ENCODE results near the gene FOXC1. TPM values are rescaled to one million over a fixed set of nuclear protein-coding genes. Genes with fewer than 3 reads are reported as not detected.

Gene FOXC1
- total and polyA plus RNA-seq, 10 of the 15 experiments (the other 5 are each of a cell fraction or from before 2014, with no cell fraction given) = 0.13 to 1.5 (median 0.48) TPM; not detected in 2

DNA sequence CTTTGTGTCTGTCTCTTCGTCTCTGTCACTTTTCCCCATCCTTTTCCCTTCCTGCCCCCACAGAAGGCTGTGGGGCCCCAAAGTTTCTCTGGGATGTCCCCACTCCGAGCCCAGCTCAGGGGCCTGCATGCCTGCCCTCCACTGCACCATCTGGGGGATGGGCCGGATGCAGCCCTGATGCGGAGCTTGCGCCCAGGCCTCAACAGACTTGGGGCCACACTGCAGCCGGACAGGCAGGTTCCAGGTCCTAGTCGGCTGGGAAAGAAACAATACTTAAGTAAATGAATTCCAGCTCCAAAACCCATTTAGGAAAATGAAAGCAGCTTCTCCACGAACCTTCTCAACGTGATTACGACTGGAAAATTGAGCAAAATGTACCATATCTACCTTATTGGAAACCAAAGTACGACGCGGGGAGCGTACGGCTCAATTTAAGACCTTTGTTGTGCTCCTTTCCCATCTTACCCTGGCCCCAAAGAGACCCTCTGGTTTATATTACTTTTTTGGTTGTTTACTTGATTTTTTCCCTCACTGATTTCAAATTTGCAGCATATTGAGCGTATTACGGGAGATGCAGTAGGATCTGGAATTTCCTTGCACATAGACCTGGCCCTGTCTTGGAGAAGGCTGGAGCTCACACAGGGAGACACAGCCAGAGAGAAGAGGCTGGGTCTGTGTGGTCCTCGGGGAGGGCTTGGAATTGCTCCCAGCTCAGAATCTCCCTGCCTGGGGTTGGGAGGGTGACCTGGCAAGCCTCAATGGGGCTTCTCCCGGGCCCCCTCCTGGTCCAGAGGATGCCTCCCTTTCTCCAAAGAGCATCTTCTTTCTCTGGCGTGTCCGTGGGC lies 8.0 kb downstream of the FOXC1 start:
- Histone ChIP-seq H3K9ac (ENCODE audit: control insufficient read depth, insufficient read depth, low read length) (no peak overlapping the region), H3K9me3 (replicated peaks; ENCODE audit: control insufficient read depth, insufficient read depth, low read length) (no peaks in the 10 kb centered on the region; the same call in 2 of the 3 replicates), H3K4me2 (ENCODE audit: control insufficient read depth, insufficient read depth) (no peak overlapping the region), H3K27me3 (replicated peaks in 1 of 2; ENCODE audit: control insufficient read depth in 2 of 2, insufficient read depth in 2 of 2, low read length in 1 of 2) (peaks cover 0 to 3% of the 10 kb centered on the region in 2 experiments; a peak in 3 of 4 replicates), H2AFZ (ENCODE audit: control insufficient read depth, low read depth, low read length) (no peak overlapping the region), H3K4me1 (ENCODE audit: control insufficient read depth, insufficient read depth, low read length) (no peaks in the 10 kb centered on the region), H3K27ac (ENCODE audit: control insufficient read depth, insufficient read depth) (no peak overlapping the region), H3K79me2 (ENCODE audit: control insufficient read depth, insufficient read depth, low read length) (no peaks in the 10 kb centered on the region), H3K4me3 (no peak overlapping the region), H3K36me3 (ENCODE audit: control insufficient read depth in 2 of 2, insufficient read depth in 2 of 2, low read length in 1 of 2) (no peaks in the 10 kb centered on the region), H4K20me1 (ENCODE audit: control insufficient read depth, insufficient read depth) (0 out of 2 replicates have a peak, but pooled peaks cover 3% of the 10 kb centered on the region)
- CTCF ChIA-PET = interaction anchor here (1.2 to 1.4 kb wide), 2 partner anchors 9 to 21 kb away, joined by 3 to 5 read pairs; no protein-coding TSS in a partner anchor
- SMC1A ChIA-PET (ENCODE audit: uncharacterized antibody, unreplicated experiment) = interaction anchor here (1.1 kb wide), 1 partner anchor 9 kb away, joined by 3 read pairs; no protein-coding TSS in a partner anchor
- POLR2A ChIA-PET = no interaction called here
- no peak for ATAC-seq
- RAD21 ChIA-PET (ENCODE audit: unreplicated experiment) = no interaction called here
- in situ Hi-C loops (cut with MboI) (no loop called here), intact Hi-C loops (cut with micrococcal nuclease; ENCODE audit: unreplicated experiment) (no loop called here)
- 83% methylated on average over 21 of the region's 21 CpGs for WGBS (ENCODE audit: insufficient coverage, insufficient replicate concordance, low lambda C conversion rate, missing lambda C conversion rate)
- FAIRE-seq = no peak
- no TSS peak for BruUV-seq (replicated peaks)
- DNase-seq (ENCODE audit: low read depth, low spot score) = no peak
- TF ChIP-seq, protein P1, sequence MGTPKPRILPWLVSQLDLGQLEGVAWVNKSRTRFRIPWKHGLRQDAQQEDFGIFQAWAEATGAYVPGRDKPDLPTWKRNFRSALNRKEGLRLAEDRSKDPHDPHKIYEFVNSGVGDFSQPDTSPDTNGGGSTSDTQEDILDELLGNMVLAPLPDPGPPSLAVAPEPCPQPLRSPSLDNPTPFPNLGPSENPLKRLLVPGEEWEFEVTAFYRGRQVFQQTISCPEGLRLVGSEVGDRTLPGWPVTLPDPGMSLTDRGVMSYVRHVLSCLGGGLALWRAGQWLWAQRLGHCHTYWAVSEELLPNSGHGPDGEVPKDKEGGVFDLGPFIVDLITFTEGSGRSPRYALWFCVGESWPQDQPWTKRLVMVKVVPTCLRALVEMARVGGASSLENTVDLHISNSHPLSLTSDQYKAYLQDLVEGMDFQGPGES (IDR thresholded peaks at IDR 0.05) = no peak
- TF ChIP-seq CBFB (IDR thresholded peaks at IDR 0.05; ENCODE audit: low read depth) (no peak), CREB1 (IDR thresholded peaks at IDR 0.05; ENCODE audit: low read depth) (no peak), NFIC (IDR thresholded peaks at IDR 0.05; ENCODE audit: low read depth, low read length) (no peak), NR2F1 (conservative IDR thresholded peaks at IDR 0.05) (no peak), RCOR1 (conservative IDR thresholded peaks at IDR 0.05; ENCODE audit: low read depth, low read length) (no peak), YBX1 (IDR thresholded peaks at IDR 0.05) (no peak), SREBF2 (IDR thresholded peaks at IDR 0.05; ENCODE audit: low read length) (no peak), BACH1 (IDR thresholded peaks at IDR 0.05; ENCODE audit: borderline replicate concordance) (no peak), ESRRA (IDR thresholded peaks at IDR 0.05; ENCODE audit: low read length) (no peak), HCFC1 (IDR thresholded peaks at IDR 0.05; ENCODE audit: low read length) (no peak), MTA3 (IDR thresholded peaks at IDR 0.05; ENCODE audit: borderline replicate concordance, low read length) (no peak), MTA2 (IDR thresholded peaks at IDR 0.05; ENCODE audit: low read depth) (no peak), EGR1 (IDR thresholded peaks at IDR 0.05; ENCODE audit: borderline replicate concordance in 1 of 2, low read depth in 2 of 2, low read length in 2 of 2) (no peak), SMARCA5 (IDR thresholded peaks at IDR 0.05) (no peak), ETV6 (conservative IDR thresholded peaks at IDR 0.05 in 1 of 2, IDR thresholded peaks at IDR 0.05 in 1 of 2; ENCODE audit: borderline replicate concordance in 1 of 2, low read depth in 1 of 2) (no peak)
- TF ChIP-seq, protein P2, sequence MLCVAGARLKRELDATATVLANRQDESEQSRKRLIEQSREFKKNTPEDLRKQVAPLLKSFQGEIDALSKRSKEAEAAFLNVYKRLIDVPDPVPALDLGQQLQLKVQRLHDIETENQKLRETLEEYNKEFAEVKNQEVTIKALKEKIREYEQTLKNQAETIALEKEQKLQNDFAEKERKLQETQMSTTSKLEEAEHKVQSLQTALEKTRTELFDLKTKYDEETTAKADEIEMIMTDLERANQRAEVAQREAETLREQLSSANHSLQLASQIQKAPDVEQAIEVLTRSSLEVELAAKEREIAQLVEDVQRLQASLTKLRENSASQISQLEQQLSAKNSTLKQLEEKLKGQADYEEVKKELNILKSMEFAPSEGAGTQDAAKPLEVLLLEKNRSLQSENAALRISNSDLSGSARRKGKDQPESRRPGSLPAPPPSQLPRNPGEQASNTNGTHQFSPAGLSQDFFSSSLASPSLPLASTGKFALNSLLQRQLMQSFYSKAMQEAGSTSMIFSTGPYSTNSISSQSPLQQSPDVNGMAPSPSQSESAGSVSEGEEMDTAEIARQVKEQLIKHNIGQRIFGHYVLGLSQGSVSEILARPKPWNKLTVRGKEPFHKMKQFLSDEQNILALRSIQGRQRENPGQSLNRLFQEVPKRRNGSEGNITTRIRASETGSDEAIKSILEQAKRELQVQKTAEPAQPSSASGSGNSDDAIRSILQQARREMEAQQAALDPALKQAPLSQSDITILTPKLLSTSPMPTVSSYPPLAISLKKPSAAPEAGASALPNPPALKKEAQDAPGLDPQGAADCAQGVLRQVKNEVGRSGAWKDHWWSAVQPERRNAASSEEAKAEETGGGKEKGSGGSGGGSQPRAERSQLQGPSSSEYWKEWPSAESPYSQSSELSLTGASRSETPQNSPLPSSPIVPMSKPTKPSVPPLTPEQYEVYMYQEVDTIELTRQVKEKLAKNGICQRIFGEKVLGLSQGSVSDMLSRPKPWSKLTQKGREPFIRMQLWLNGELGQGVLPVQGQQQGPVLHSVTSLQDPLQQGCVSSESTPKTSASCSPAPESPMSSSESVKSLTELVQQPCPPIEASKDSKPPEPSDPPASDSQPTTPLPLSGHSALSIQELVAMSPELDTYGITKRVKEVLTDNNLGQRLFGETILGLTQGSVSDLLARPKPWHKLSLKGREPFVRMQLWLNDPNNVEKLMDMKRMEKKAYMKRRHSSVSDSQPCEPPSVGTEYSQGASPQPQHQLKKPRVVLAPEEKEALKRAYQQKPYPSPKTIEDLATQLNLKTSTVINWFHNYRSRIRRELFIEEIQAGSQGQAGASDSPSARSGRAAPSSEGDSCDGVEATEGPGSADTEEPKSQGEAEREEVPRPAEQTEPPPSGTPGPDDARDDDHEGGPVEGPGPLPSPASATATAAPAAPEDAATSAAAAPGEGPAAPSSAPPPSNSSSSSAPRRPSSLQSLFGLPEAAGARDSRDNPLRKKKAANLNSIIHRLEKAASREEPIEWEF (IDR thresholded peaks at IDR 0.05; ENCODE audit: insufficient replicate concordance, low read depth, low read length) = no peak

Data from GM12878 (cell line).